Medulla oblongata (tissue), 1 donor: ENCODE measurements around the gene APOBEC2.

Experiments
- DNase-seq: peaks from one replicate; pipeline ENCODE4 v3.0.0-alpha.2; 2015; ENCODE audit errors: extremely low spot score

The APOBEC2 gene

GRCh38 chr6:41037107-41037900 lies 15.7 kb upstream of the APOBEC2 start:
- DNase-seq: no peak

- no peak for DNase-seq
Observed at GRCh38 chr6:41038205-41038604, 14.8 kb upstream of the APOBEC2 start.

- DNase-seq: no peak
Observed at GRCh38 chr6:41039060-41039998, 13.7 kb upstream of the APOBEC2 start, which contains the start of gene UNC5CL. Gene UNC5CL, minus strand, starts transcription at chr6:41039221. Its CDS starts 4,147 bp downstream, at chr6:41035074.

- no peak for DNase-seq
Observed at GRCh38 chr6:41040101-41040939, 12.7 kb upstream of the APOBEC2 start.

GRCh38 chr6:41040940-41041536 lies 12.0 kb upstream of the APOBEC2 start:
- DNase-seq: no peak

GRCh38 chr6:41042226-41043055 lies 10.6 kb upstream of the APOBEC2 start, which contains the start of gene TSPO2:
Gene TSPO2, plus strand, starts transcription at chr6:41042467. Its CDS starts 519 bp downstream, at chr6:41042986.
- DNase-seq: no peak

- DNase-seq: no peak
Observed at GRCh38 chr6:41043151-41043550, 9.9 kb upstream of the APOBEC2 start.

- no peak for DNase-seq
Observed at GRCh38 chr6:41045664-41046063, 7.3 kb upstream of the APOBEC2 start.

- no peak for DNase-seq
Observed at GRCh38 chr6:41046084-41046483, 6.9 kb upstream of the APOBEC2 start.

GRCh38 chr6:41047306-41047705 lies 5.7 kb upstream of the APOBEC2 start:
- DNase-seq: no peak

GRCh38 chr6:41047745-41048732 lies 5.0 kb upstream of the APOBEC2 start:
- no peak for DNase-seq

GRCh38 chr6:41049521-41049920 lies 3.5 kb upstream of the APOBEC2 start:
- no peak for DNase-seq

- no peak for DNase-seq
Observed at GRCh38 chr6:41049955-41050354, 3.0 kb upstream of the APOBEC2 start.

- DNase-seq: no peak
Observed at GRCh38 chr6:41050536-41050935, 2.5 kb upstream of the APOBEC2 start.

- DNase-seq: no peak
Observed at GRCh38 chr6:41051873-41052272, 1.1 kb upstream of the APOBEC2 start.

GRCh38 chr6:41054511-41054910 lies 1.5 kb downstream of the APOBEC2 start:
- DNase-seq: no peak

GRCh38 chr6:41055149-41055548 lies 2.1 kb downstream of the APOBEC2 start:
- no peak for DNase-seq

GRCh38 chr6:41056768-41057490 lies 3.9 kb downstream of the APOBEC2 start:
- DNase-seq: no peak
